GM21423 (cell line): ENCODE results near the gene CXCR4.

Source experiments
- ATAC-seq: cut with Tn5 transposase; IDR thresholded peaks from one replicate; pipeline ENCODE4 v1.9.1; 2021; ENCODE audit warnings: mild to moderate bottlenecking, moderate library complexity; ENCODE audit not compliant: unreplicated experiment

The CXCR4 gene

GRCh38 chr2:136117909-136118818, at the start of gene CXCR4:
Gene CXCR4 (minus strand): TSS chr2:136118149. CDS start chr2:136118060, 89 bp downstream.
- ATAC-seq: no peak

DNA sequence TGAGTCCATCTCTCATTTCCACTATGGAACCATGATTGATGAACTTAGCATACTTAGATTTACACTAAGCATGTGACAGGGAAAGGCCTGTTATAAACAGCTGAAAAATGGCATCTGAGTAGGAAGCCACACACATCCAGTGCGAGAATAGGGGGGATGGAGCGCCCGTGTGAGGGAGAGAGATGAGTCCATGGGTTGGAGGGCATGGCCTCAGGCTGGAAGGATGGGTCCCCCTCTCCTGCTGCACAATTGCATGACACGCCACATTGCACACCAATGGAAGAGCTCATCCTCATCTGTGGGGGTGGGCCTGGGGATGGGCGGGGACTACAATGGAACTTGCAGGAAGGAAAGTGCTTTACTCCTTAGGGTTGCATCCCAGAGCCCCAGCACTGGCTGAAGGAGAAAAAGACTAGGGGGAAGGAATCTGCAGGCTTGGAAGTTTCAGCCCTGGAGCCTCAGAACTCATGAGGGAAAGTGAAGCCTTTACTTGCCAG, 46.4 kb upstream of the CXCR4 start:
- ATAC-seq: no peak

GRCh38 chr2:136162438-136162837, 44.5 kb upstream of the CXCR4 start:
- no peak for ATAC-seq

DNA sequence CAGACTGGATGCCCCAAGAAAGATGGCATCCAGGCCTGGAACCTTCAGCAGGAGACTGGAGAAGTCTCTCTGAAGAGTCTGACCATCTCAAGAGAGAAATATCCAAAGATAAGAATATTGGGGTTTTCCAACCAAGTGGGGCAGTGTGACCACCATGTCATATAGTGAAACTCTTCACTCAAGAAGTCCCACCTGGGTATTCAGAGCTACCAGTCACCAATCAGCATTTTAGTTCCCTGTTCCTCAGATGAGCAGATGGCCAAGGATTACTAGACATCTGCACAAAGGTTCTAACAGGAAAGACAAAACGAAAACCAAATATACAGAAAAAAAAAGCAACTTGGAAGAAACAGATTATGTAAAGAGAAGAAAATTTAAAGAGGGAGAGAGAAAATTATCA, 38.5 kb upstream of the CXCR4 start:
- ATAC-seq: no peak

DNA sequence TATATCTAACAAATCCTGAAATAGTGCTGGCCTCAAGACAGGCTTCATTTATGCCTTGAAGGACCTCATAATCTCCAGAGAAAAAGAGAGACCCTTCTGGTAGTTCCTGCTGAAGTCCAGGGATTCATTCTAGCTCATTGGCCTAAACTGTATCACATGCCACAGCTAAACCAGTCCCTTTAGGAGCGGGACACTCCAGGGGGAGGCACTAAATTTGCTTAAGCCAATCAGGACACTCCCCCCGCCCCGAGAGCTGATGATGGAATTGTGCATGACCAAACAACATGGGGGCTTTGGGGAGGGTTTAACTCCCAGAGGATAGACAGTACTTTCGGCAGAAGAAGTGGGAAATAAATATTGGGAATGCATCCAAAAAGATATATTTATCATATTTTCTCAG, 36.4 kb upstream of the CXCR4 start:
- ATAC-seq: no peak

DNA sequence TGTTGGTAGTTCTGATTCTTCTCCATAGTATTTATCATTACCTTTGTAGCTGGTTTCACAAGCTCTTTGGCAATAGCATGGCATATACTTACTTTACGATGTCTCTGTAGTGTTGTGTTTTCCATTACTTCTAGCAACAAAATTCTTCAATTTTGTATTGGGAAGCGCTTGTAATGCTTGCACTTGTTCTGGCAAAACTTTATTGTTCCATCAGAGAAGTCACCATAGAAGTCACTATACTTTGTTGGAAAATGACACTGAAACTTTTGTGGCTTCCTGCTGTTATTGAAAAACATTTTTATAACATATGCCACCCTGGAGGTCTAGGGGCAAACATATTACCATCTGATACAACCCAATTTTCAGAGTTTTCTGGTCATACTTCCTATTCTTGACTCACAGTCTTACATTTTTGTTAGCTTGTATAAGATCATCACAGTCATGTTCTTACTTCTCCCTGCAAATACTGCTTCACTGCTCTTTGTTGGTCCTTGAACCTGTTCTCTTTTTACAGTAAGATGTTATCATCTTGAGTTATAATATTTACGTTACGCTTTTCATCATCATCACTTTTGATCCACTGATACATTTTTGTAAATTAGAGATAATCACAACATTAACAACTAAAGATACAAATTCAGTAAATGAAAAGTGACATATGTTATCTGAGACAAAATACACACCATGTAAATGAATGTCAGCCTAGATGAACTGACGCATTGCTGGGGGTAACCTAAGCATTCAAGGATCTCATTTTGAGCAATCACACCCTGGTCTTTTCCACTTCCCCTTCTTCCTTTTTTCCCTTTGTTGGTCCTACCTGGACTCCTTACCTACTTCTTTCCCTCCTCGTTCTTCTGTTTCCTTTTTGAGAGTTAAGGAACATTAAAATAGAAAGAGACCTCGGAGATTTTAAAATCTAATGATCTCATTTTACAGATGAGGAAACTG, 33.3 kb upstream of the CXCR4 start:
- no peak for ATAC-seq

DNA sequence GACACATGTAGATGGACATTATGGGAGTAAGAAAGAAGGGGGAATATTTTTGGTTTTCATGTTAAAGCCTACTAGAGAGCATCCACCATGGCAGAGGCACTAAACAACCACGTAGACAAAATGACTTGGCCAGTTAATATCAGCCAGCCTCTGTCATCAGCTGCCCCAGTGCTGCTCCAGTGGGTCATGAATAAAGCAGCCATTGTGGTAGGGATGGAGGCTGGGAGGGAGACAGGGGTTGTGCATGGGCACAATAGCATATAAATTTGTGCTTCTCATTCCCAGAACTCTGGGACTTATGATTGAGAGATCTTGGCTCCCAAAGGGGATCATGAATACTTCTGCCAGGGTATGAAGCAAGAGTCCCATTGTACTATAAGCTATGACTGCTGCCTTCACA, 31.1 kb upstream of the CXCR4 start:
- no peak for ATAC-seq

GRCh38 chr2:136146564-136146963, 28.6 kb upstream of the CXCR4 start:
- no peak for ATAC-seq

DNA sequence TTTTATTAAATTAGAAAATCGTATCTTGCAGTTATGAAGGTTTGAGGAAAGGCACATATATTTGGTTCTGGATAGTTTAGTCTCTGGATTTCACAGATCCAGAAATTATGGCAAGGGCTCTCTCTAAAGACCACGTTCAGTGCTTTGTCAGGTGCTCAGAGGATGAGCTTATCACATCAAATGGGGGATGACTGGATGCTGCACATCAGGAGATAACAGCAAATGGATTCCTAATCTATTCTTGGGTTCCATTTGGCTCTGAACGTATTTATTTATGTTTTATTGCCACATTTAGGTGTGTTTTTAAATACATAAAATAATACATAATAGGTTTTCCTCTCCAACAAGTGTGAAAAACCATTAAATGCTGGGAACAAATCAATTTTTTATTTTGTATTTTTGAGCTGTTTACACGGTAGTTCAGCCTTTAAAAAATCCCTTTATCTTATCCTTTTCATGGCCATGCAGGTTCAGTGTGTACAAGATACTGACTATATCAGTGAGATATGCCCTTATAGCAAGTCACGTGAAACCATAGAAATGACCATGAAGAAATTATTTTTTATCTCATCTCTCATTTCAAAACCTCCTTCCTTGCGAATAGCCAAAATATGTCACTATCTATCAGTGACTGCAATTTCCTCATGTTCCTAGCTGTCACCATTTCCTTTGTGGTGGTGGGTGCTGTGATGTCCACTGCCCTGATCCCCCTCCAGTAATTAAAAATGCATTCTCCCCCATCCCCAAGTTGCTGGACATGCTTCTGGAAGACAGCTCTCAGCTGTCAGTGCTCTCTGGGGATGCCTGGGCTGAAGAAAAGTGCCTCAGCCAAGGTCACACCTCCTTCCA, 25.9 kb upstream of the CXCR4 start:
- ATAC-seq: no peak

DNA sequence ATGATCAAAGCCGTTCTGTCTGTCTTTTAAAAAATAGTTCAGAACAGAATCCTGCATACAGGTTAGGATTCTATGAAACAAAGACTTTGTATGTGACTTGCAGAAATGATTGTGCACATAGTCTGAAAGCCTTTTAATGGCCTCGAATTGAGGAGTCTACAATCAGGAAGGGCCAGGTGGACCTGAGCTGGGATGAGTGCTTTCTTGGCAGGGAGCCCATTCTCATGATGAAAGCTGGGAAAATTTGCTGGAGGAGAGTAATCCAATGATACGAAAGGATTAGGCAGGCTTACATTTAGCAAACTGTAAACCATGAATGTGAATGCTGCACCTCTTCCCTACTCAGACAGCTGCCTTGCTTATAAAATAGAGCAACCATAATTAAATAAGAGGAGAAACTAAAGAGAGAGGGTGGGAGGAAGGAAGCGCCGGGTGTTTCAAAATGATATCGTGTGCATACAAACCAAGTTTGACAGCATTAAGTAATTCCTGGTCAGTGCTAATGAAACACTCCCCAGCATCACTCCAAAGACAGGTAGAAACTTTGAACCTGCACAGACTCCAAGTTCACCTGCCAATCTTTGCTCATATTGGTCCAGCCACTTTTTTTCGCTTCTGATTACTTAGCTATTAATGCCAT, 23.7 kb upstream of the CXCR4 start:
- ATAC-seq: no peak

GRCh38 chr2:136139631-136140030, 21.7 kb upstream of the CXCR4 start:
- no peak for ATAC-seq

GRCh38 chr2:136137982-136138381, 20.0 kb upstream of the CXCR4 start:
- no peak for ATAC-seq

DNA sequence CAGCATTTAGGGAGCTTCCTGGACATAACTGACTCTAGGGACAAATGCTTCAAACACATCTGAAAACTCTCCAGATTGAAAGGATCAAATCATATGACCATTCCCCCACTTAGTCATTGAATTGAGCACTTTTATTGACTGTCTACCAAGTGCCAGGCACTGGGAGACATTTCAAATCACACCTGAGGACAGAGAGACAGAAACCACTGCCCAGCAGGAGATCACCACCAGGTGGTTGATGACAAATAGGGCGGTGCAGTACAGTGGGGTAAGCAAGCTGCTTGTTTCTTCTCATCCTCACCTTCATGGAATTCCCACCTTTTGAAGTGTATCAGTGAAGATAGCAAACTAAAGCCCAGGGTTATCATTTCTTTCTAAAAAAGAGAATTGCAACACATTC, 19.0 kb upstream of the CXCR4 start:
- no peak for ATAC-seq

DNA sequence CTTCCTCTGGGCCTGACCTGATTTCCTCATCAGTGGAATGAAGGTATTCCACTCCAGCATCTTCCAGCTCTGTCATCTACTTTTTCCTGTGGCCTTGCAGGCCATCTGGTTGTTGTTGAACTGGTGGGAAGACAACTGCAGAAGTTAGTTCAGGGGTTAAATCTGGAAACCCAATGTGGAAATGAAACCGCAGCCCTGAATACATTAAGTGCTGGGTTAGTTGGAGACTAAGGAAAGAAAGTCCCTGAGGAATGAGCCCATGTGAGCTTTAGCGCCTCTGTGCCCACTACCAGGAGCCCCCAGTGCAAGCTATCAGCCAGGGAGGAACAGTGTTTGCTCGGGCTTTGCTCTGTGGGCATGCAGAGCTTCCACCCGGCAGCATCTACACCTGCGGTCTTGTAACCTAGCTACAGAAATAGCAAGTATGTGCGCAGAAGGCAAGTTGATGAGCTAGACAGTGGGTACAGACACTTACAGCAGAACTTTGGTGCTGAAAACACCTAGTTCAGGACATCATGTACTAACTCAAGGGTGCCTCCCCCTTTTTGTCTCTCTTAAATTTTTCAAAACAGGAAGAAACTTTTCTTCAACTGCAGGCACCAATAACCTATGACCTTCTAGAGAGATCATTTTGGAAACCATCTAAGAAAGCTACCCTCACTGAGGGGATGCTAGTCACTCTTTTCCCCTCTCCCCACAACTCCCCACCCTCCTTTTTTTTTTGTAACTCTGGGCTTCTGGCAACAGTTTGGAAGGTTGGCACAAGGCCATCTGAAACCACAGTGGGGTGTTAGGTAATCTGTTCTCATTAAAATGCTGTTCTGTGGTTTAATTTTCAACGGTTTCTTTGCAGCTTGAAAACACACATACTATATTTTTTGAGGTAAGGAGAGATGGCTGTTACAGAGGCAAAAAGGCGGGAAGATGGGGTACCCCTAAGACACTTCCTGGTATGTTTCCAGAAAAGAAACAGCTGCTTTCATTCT, 18.3 kb upstream of the CXCR4 start:
- ATAC-seq: peak; percentile 42

GRCh38 chr2:136135462-136135861, 17.5 kb upstream of the CXCR4 start:
- ATAC-seq: no peak

GRCh38 chr2:136134126-136134525, 16.2 kb upstream of the CXCR4 start:
- no peak for ATAC-seq

GRCh38 chr2:136133586-136133985, 15.6 kb upstream of the CXCR4 start:
- ATAC-seq: no peak

GRCh38 chr2:136133176-136133575, 15.2 kb upstream of the CXCR4 start:
- no peak for ATAC-seq

DNA sequence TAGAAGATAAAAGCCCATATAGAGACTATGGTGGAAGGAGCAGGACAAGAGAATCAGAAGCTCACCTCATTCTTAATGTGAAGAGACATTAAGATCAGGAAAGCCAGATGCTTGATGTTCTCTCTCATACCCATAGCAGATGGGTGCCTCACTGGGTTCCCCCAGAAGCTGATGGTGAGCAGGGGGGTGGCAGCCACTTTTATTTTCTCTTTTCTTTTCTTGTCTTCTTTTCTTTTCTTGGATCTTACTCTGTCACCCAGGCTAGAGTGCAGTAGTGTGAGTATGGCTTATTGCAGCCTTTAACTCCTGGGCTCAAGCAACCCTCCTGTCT, 14.8 kb upstream of the CXCR4 start:
- no peak for ATAC-seq
